HG03442 (cell line): ENCODE results near the gene DAB2.

Source experiments
- ATAC-seq: cut with Tn5 transposase; IDR thresholded peaks from one replicate; pipeline ENCODE4 v1.9.1; 2021; ENCODE audit warnings: mild to moderate bottlenecking, moderate library complexity; ENCODE audit not compliant: unreplicated experiment

Gene DAB2

DNA sequence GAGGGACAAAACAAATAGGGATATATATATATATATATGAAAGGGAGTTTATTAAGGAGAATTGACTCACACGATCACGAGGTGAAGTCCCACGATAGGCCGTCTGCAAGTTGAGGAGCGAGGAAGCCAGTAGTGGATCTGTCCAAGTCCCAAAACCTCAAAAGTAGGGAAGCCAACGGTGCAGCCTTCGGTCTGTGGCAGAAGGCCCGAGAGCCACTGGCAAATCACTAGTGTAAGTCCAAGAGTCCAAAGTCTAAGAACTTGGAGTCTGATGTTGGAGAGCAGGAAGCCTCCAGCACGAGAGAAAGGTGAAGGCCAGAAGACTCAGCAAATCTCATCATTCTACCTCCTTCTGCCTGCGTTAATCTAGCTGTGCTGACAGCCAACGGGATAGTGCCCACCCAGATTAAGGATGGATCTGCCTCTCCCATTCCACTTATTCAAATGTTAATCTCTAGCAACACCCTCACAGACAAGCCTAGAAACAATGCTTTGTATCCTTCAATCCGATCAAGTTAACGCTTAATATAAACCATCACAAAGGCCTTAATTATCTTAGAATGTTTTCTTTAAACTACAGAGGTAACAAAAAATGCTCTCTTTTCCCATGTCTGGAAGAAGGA lies 23.8 kb upstream of the DAB2 start:
- no peak for ATAC-seq

GRCh38 chr5:39447968-39448367 lies 23.2 kb upstream of the DAB2 start:
- no peak for ATAC-seq

DNA sequence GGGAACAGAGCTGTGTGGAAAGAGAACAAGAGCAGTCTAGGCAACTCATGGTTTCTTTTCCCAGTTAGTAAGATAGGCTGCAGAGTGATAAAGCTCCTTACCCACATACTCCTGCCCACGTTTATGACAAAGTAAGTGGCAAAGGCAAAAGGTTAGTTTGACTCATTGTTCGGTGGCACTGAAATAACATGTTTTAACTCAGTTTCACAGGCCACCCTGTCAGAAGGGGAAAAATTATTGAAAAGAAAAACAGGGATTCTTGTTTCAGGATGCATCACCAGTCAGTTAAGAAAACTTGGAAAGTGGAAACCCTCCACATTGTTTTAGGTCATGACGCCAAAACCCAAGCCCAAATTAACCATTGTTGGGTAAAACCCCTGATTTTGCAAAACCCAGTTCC lies 22.3 kb upstream of the DAB2 start:
- no peak for ATAC-seq

- no peak for ATAC-seq
Measured at GRCh38 chr5:39446231-39446630, 21.5 kb upstream of the DAB2 start.

DNA sequence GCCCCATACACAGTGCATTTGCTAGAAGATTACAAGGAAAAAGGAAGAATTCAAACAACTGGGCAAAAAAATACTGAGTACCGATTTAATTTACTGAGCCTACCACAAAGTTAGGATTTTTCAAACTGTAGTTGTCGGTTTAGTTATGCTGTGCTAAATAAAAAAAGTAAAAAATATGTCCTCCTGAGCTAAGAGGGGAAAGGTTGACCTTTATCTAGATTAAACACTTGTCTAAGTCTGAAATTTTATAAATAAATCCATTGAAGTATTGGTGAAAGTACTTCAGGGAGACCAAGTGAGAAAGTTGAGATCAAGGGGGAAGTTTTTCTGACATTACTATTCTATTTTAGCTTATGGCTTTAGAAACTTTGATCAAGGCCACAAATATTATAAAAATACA lies 19.1 kb upstream of the DAB2 start:
- ATAC-seq, result no peak

- ATAC-seq, result no peak
Measured at GRCh38 chr5:39442991-39443390, 18.2 kb upstream of the DAB2 start.

GRCh38 chr5:39441838-39442237 lies 17.1 kb upstream of the DAB2 start:
- ATAC-seq, result no peak

- ATAC-seq, result no peak
Measured at GRCh38 chr5:39440958-39441624, 16.3 kb upstream of the DAB2 start.

DNA sequence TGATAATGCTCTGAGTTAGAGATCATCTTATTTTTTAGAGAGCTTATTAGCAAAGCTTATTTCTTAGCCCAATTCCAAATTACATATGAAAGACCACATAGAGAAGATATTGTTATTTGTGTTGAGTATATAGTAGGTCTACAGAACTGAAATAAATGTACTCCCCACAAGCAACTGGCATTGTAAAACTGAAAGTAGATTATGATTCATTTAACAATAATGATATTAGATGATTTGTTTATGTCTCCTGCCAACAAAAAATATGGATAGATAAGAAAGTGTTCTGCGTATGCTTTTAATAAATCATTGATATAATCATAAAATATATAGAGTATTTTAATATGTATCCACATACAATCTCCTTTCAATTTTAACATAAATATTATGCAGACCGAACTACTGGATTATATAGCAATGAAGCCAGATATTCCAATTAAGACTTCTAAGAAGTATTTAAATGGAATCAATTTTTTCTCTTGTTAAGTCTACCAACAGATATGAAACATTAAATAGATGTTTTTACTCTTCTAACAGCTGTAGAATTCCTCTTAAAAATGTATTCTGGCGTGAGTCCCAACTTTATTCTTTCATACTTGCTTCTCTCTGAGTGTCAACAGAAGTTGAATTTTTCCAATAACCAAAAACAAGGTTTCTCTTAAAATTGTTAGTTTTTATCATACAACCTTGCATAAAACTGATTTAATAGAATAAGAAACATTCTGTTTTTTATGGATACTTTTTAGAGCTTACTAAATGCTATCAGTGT lies 15.6 kb upstream of the DAB2 start:
- ATAC-seq, result no peak

DNA sequence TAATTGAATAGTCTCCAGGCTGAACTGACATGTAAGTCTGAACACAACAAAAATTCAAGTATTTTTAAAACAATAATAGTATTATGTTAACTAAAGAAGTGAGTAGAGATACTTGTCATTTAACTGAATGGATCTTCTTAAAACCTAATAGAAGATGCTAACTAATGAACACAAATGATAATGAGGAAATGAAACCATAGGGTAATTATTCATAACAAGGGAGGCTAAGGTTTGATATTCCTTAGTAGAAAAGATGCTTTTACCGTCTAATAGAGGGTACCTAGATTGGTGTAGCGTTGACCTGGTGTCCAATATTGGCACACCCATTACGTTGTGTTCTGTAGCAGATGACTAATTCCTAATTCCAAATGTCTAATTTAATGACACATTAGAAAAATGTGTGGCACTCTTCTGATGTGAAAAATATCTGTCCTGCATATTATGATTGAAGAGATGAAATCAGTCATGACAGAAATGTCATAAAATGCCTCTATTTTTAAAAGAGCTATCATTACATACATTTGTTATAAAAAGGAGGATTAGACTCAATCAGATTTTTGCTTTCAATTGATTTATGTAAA lies 14.9 kb upstream of the DAB2 start:
- no peak for ATAC-seq

GRCh38 chr5:39437467-39437866 lies 12.7 kb upstream of the DAB2 start:
- no peak for ATAC-seq

GRCh38 chr5:39433848-39434247 lies 9.1 kb upstream of the DAB2 start:
- no peak for ATAC-seq

GRCh38 chr5:39432696-39433530 lies 8.1 kb upstream of the DAB2 start:
- no peak for ATAC-seq

- ATAC-seq, result no peak
Measured at GRCh38 chr5:39430461-39430860, 5.7 kb upstream of the DAB2 start.

- no peak for ATAC-seq
Measured at GRCh38 chr5:39428640-39429039, 3.9 kb upstream of the DAB2 start.

GRCh38 chr5:39427633-39428032 lies 2.9 kb upstream of the DAB2 start:
- no peak for ATAC-seq

GRCh38 chr5:39427229-39427628 lies 2.4 kb upstream of the DAB2 start:
- ATAC-seq, result no peak

GRCh38 chr5:39426746-39427105 lies 1.9 kb upstream of the DAB2 start:
- no peak for ATAC-seq

DNA sequence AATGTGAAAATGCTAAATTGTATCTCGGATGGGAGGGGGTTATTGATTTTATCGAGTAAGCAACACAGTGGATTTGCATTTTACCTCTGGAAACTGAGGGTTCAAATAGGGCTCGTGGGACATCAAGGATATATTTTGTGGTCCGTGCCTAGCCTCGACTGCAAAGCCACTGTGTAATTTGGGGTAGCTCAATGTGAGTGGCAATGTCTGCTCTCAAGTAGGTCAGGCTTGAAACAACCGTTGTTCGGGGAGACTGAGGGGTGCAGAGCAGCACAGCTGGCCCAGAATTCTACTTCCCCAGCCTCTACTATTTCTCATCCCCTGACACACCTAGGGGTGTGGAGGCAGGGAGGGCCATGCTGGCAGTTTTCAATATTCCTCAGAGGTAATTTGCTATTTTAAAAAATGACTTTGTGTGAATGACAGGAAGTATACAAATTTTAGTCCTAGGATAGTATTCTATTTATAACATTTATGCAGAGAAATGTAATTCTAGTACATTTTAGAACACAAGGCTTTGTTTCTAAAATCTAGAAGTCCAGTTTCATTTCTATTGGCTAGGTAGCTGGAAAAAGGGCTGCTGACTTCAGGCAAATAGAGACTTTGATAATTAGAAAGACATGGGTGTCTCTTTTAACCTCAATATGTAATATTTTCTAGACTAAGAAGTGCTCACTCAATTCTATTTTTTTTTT lies 1.4 kb upstream of the DAB2 start:
- no peak for ATAC-seq

DNA sequence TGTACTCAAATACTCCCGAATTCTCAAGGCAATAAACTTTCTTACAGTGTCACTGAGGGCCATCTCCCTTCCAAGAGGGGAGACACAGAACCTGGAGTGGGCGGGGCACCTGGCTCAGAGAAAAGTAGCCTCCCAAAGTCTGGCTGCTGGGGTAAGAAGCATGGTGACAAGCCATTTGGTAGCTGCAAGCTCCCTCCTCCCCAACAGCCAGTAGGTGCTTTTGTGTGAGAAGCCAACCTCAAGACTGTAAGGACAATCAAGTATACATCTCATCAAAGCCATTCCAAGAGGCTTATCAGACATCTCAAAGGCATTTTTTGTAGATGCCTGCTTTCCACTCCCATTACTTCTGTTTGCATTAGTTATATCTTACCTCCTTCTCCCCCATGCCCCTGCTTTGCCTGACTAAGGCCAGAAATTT lies 1.4 kb downstream of the DAB2 start:
- ATAC-seq, result no peak
